HFFc6 (cell line): ENCODE results near the gene WDR19. TPM values are rescaled to one million over a fixed set of nuclear protein-coding genes. Genes with fewer than 3 reads are reported as not detected.

ENCODE experiments used
- DNase-seq: peaks from one replicate; pipeline ENCODE4 v3.0.0-alpha.2; 2018
- H3K27ac Mint-ChIP-seq: 2 replicates; pipeline ENCODE4 v1.8.0; 2020; ENCODE audit warnings: mild to moderate bottlenecking, mixed read lengths
- H3K27me3 Mint-ChIP-seq: 2 replicates; pipeline ENCODE4 v1.8.0; 2021; ENCODE audit warnings: mild to moderate bottlenecking, moderate library complexity, mixed read lengths; ENCODE audit not compliant: insufficient read depth
- H3K36me3 Mint-ChIP-seq: 2 replicates; pipeline ENCODE4 v1.8.0; 2021; ENCODE audit warnings: low read depth, mixed read lengths
- H3K4me1 Mint-ChIP-seq: 2 replicates; pipeline ENCODE4 v1.8.0; 2020; ENCODE audit warnings: low read depth, mixed read lengths
- H3K4me3 Mint-ChIP-seq: 2 replicates; pipeline ENCODE4 v1.8.0; 2020; ENCODE audit warnings: mild to moderate bottlenecking, moderate library complexity, mixed read lengths
- H3K9me3 Mint-ChIP-seq: 2 replicates; pipeline ENCODE4 v1.8.0; 2020; ENCODE audit warnings: mild to moderate bottlenecking, mixed read lengths
- CTCF ChIP-seq: fragments of 200-600 bp; sonication (generic); IDR thresholded peaks from 2 replicates; pipeline ENCODE4 v1.5.0; 2021; ENCODE audit warnings: antibody characterized with exemption, mild to moderate bottlenecking
- total RNA-seq, 6 experiments: library from RNA; stranded (reverse); fragmentation: NEBNext Ultra II Directional; extraction: Animal tissue kit (Norgen Biotek cat#: 25700); gene quantifications; 2 replicates in 1 of 6; 3 replicates in 5 of 6; pipeline ENCODE4 v1.2.3, GENCODE V29; 2021

The WDR19 gene
- total RNA-seq, 6 experiments from 2014 or later = 8.7 to 11.9 (median 10.0) TPM

GRCh38 chr4:39232100-39232499, 49.8 kb downstream of the WDR19 start:
- TF ChIP-seq CTCF = no peak
- Mint-ChIP-seq H3K27ac (no peak overlapping the region), H3K27me3 (no peaks in the 10 kb centered on the region), H3K4me3 (no peak overlapping the region), H3K36me3 (no peaks in the 10 kb centered on the region; the same call in 1 of the 2 replicates), H3K4me1 (peaks cover 7% of the 10 kb centered on the region), H3K9me3 (no peaks in the 10 kb centered on the region)
- DNase-seq = no peak

GRCh38 chr4:39233114-39233513, 50.8 kb downstream of the WDR19 start:
- H3K36me3 Mint-ChIP-seq = peaks cover 5% of the 10 kb centered on the region
- no peaks in the 10 kb centered on the region for H3K27me3 Mint-ChIP-seq
- H3K4me3 Mint-ChIP-seq = no peak overlapping the region
- TF ChIP-seq CTCF = no peak
- H3K4me1 Mint-ChIP-seq = peaks cover 7% of the 10 kb centered on the region
- no peak for DNase-seq
- no peak overlapping the region for H3K27ac Mint-ChIP-seq
- no peaks in the 10 kb centered on the region for H3K9me3 Mint-ChIP-seq

- peaks cover 7% of the 10 kb centered on the region for H3K4me1 Mint-ChIP-seq
- DNase-seq = no peak
- H3K36me3 Mint-ChIP-seq = peaks cover 5% of the 10 kb centered on the region
- no peaks in the 10 kb centered on the region for H3K27me3 Mint-ChIP-seq
- H3K4me3 Mint-ChIP-seq = no peak overlapping the region
- H3K27ac Mint-ChIP-seq = no peak overlapping the region
- no peak for TF ChIP-seq CTCF
- H3K9me3 Mint-ChIP-seq = no peaks in the 10 kb centered on the region
These were observed 51.5 kb downstream of the WDR19 start for GRCh38 chr4:39233783-39234182.

DNA sequence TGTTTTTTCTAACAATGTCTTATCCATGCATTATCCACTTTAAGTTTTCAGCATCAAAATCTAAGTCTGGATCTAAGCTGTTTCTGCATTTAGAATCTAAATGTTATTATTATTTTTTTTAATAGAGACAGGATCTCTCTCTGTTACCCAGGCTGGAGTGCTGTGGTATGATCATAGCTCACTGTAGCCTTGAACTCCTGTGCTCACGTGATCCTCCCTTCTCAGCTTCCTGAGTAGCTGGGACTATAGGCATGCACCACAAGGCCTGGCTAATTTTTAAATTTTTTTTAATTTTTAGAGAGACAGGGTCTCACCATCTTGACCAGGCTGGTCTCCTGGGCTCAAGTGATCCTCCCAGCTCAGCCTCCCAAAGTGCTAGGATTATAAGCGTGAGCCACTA, 52.7 kb downstream of the WDR19 start:
- H3K4me1 Mint-ChIP-seq = peaks cover 7% of the 10 kb centered on the region
- no peaks in the 10 kb centered on the region for H3K9me3 Mint-ChIP-seq
- DNase-seq = no peak
- TF ChIP-seq CTCF = no peak
- no peaks in the 10 kb centered on the region for H3K27me3 Mint-ChIP-seq
- peaks cover 5% of the 10 kb centered on the region for H3K36me3 Mint-ChIP-seq
- no peak overlapping the region for H3K27ac Mint-ChIP-seq
- H3K4me3 Mint-ChIP-seq = no peak overlapping the region

GRCh38 chr4:39235696-39236095, 53.4 kb downstream of the WDR19 start:
- H3K9me3 Mint-ChIP-seq = no peaks in the 10 kb centered on the region
- no peak for TF ChIP-seq CTCF
- H3K4me1 Mint-ChIP-seq = peaks cover 7% of the 10 kb centered on the region
- H3K27ac Mint-ChIP-seq = no peak overlapping the region
- no peaks in the 10 kb centered on the region for H3K27me3 Mint-ChIP-seq
- DNase-seq = no peak
- no peak overlapping the region for H3K4me3 Mint-ChIP-seq
- peaks cover 5% of the 10 kb centered on the region for H3K36me3 Mint-ChIP-seq

GRCh38 chr4:39237179-39237578, 54.9 kb downstream of the WDR19 start:
- H3K27me3 Mint-ChIP-seq = no peaks in the 10 kb centered on the region
- no peak for TF ChIP-seq CTCF
- peaks cover 5% of the 10 kb centered on the region for H3K36me3 Mint-ChIP-seq
- H3K9me3 Mint-ChIP-seq = no peaks in the 10 kb centered on the region
- H3K4me1 Mint-ChIP-seq = peaks cover 7% of the 10 kb centered on the region
- H3K27ac Mint-ChIP-seq = no peak overlapping the region
- no peak for DNase-seq
- no peak overlapping the region for H3K4me3 Mint-ChIP-seq
